Adrenal gland (tissue), 12 donors: ENCODE data around the gene TMEM63A. TPM values are rescaled to one million over a fixed set of nuclear protein-coding genes. Genes with fewer than 3 reads are reported as not detected.

Experiments used
- DNase-seq, 7 donors: peaks; one replicate each; pipeline ENCODE4 v3.0.0-alpha.2; 2019 to 2020
- H3K27ac ChIP-seq, 5 donors: fragments of 200-600 bp; sonication (generic) in 4 of 5; 1 replicate in 3 of 5; 2 replicates in 2 of 5; pipeline versions ENCODE4 v1.5.1 to v1.8.0; 2016 to 2020; ENCODE audit warnings: mild to moderate bottlenecking in 1 of 5
- H3K27me3 ChIP-seq: fragments of 200-600 bp; 2 replicates; pipeline ENCODE4 v1.8.0; 2021
- H3K36me3 ChIP-seq, 2 donors: fragments of 200-600 bp; replicated peaks in 1 of 2; 1 replicate in 1 of 2; 2 replicates in 1 of 2; pipeline versions ENCODE4 v1.5.1 to v1.8.0; 2018 to 2022
- H3K4me1 ChIP-seq, 2 donors: fragments of 200-600 bp; replicated peaks in 1 of 2; 1 replicate in 1 of 2; 2 replicates in 1 of 2; pipeline versions ENCODE4 v1.5.1 to v1.8.0; 2018 to 2021
- H3K4me3 ChIP-seq, 4 donors: fragments of 200-600 bp; sonication (generic) in 3 of 4; one replicate each; pipeline ENCODE4 v1.5.1; 2016 to 2018
- H3K9me3 ChIP-seq, 3 donors: fragments of 200-600 bp; sonication (generic) in 1 of 3; replicated peaks in 1 of 3; 1 replicate in 2 of 3; 2 replicates in 1 of 3; pipeline versions ENCODE4 v1.5.1 to v1.8.0; 2016 to 2021
- CTCF ChIP-seq, 6 experiments: fragments of 450-650 bp in 4 of 6; fragments of 200-600 bp in 2 of 6; sonication (generic) in 1 of 6; IDR thresholded peaks; 1 replicate in 5 of 6; 2 replicates in 1 of 6; pipeline versions ENCODE4 v1.5.1 to v1.8.0; 2016 to 2021; ENCODE audit warnings: antibody characterized with exemption in 6 of 6, mild to moderate bottlenecking in 2 of 6, moderate library complexity in 1 of 6
- POLR2A ChIP-seq, 2 donors: fragments of 450-650 bp; IDR thresholded peaks; one replicate each; pipeline ENCODE4 v1.6.1; 2017; ENCODE audit warnings: antibody characterized with exemption in 2 of 2, mild to moderate bottlenecking in 2 of 2, moderate library complexity in 1 of 2
- WGBS, 4 donors: extraction: QIAGEN DNeasy Blood & Tissue Kit in 2 of 4; methylation state at CpG; one replicate each; pipeline versions ENCODE4 v1.1.5 to v1.1.7; 2013 to 2017; 5-methylcytosine and 5-hydroxymethylcytosine counted together
- intact Hi-C, 2 donors: fragments of 100-400 bp; cut with DNase I; formaldehyde crosslinking; loops; one replicate each; pipeline versions ENCODE4 v1.14.1 to v1.15.0; 2022 to 2023
- polyA plus RNA-seq, 3 donors: library from polyadenylated mRNA; stranded (reverse); fragments of 200-250 nt in 2 of 3; fragments of 350-450 nt in 1 of 3; fragmentation: Illumina TruSeq in 1 of 3; extraction: RNeasy Lipid Tissue Mini Kit (QIAGEN cat#74804) in 1 of 3; gene quantifications; one replicate each; pipeline ENCODE4 v1.2.3, GENCODE V29; 2013 to 2014
- total RNA-seq, 9 donors: library from RNA; depleted of rRNA in 4 of 9; stranded (reverse); fragments of >200 nt in 4 of 9; fragments of 120-200 nt in 1 of 9; fragmentation: NEBNext Ultra II Directional in 1 of 9; extraction: Animal tissue kit (Norgen Biotek cat#: 25700) in 1 of 9; gene quantifications; one replicate each; pipeline versions ENCODE4 v1.1.0 to v1.2.4, GENCODE V29; 2013 to 2023
- donor health status: healthy with polysubstance abuse.
- donor health status: Bipolar disorder and iron deficiency.
- donor health status: DM: yes; HTN: yes; CAD: no.
- donor health status: DM: no; HTN: no; CAD: no.
- donor health status: DM: no; HTN: no; CAD: no.
- donor health status: DM: yes; HTN: yes; CAD: no.

TMEM63A gene
- total and polyA plus RNA-seq, 12 donors = 13.9 to 96.9 (median 52.3) TPM

GRCh38 chr1:225861834-225862580 lies 20.2 kb downstream of the TMEM63A start:
- 76 to 88% (median 82%) methylated on average over 9 to 13 of the region's 13 CpGs for WGBS, 4 donors
- no peaks in the 10 kb centered on the region for H3K27me3 ChIP-seq
- H3K9me3 ChIP-seq = no peaks in the 10 kb centered on the region
- no peak for DNase-seq
- TF ChIP-seq POLR2A (IDR thresholded peaks at IDR 0.05) (no peak), CTCF (IDR thresholded peaks at IDR 0.05) (no peak)
- intact Hi-C loops = no loop called here
- no peaks in the 10 kb centered on the region for H3K4me1 ChIP-seq
- no peak overlapping the region for H3K27ac ChIP-seq
- no peak overlapping the region for H3K4me3 ChIP-seq
- H3K36me3 ChIP-seq = peaks cover 0 to 67% of the 10 kb centered on the region in 2 donors

- no peak for DNase-seq
Measured at GRCh38 chr1:225860876-225861441, 21.2 kb downstream of the TMEM63A start.

GRCh38 chr1:225860107-225860506 lies 22.1 kb downstream of the TMEM63A start:
- intact Hi-C loops = no loop called here
- Histone ChIP-seq H3K4me3 (no peak overlapping the region), H3K27ac (no peak overlapping the region), H3K4me1 (no peaks in the 10 kb centered on the region), H3K27me3 (no peaks in the 10 kb centered on the region), H3K36me3 (peaks cover 0 to 56% of the 10 kb centered on the region in 2 donors), H3K9me3 (no peaks in the 10 kb centered on the region)
- TF ChIP-seq POLR2A (IDR thresholded peaks at IDR 0.05) = no peak
- TF ChIP-seq CTCF (IDR thresholded peaks at IDR 0.05) = no peak
- WGBS, 4 donors = 80 to 97% (median 86%) methylated on average over 5 of the region's 5 CpGs
- no peak for DNase-seq

More at GRCh38 chr1:225860876-225861441, 21.2 kb downstream of the TMEM63A start:
- Histone ChIP-seq H3K36me3 (peaks cover 0 to 64% of the 10 kb centered on the region in 2 donors), H3K9me3 (no peaks in the 10 kb centered on the region), H3K27ac (no peak overlapping the region), H3K4me3 (no peak overlapping the region), H3K27me3 (no peaks in the 10 kb centered on the region), H3K4me1 (no peaks in the 10 kb centered on the region)
- intact Hi-C loops = no loop called here
- WGBS, 4 donors = 85 to 90% (median 89%) methylated on average over 6 to 7 of the region's 7 CpGs
- TF ChIP-seq POLR2A (IDR thresholded peaks at IDR 0.05) (no peak), CTCF (IDR thresholded peaks at IDR 0.05) (no peak)

GRCh38 chr1:225859151-225859550 lies 23.0 kb downstream of the TMEM63A start:
- Histone ChIP-seq H3K27me3 (no peaks in the 10 kb centered on the region), H3K27ac (no peak overlapping the region), H3K36me3 (peaks cover 0 to 52% of the 10 kb centered on the region in 2 donors), H3K4me3 (no peak overlapping the region), H3K4me1 (no peaks in the 10 kb centered on the region), H3K9me3 (no peaks in the 10 kb centered on the region)
- no peak for TF ChIP-seq POLR2A (IDR thresholded peaks at IDR 0.05)
- no peak for TF ChIP-seq CTCF (IDR thresholded peaks at IDR 0.05)
- WGBS, 4 donors = 94 to 100% (median 97%) methylated on average over 3 to 5 of the region's 5 CpGs
- DNase-seq = no peak
- intact Hi-C loops = no loop called here
